ENCODE results near the gene CACNA1H.
"Not testable (repeated sequence)": the region's sequence is repeated elsewhere in the genome, so short reads cannot be mapped to it uniquely, and the experiment has no call there.

Gene CACNA1H

GRCh38 chr16:1229476-1229875 is 76.6 kb downstream of the CACNA1H start:
- DNase-seq (ENCODE audit: low read depth); H3K4me3 ChIP-seq (ENCODE audit: low read depth, low read length): not testable (repeated sequence)

GRCh38 chr16:1230084-1230470 is 77.2 kb downstream of the CACNA1H start, which contains the start of gene TPSB2:
TPSB2 (minus strand) TSS chr16:1230184; CDS start chr16:1229951, 233 bp downstream.
- DNase-seq (ENCODE audit: low read depth); H3K4me3 ChIP-seq (ENCODE audit: low read depth, low read length): not testable (repeated sequence)

GRCh38 chr16:1230471-1231212 is 77.7 kb downstream of the CACNA1H start:
- not testable (repeated sequence) for DNase-seq (ENCODE audit: low read depth); H3K4me3 ChIP-seq (ENCODE audit: low read depth, low read length)

GRCh38 chr16:1231301-1231700 is 78.4 kb downstream of the CACNA1H start:
- not testable (repeated sequence) for DNase-seq (ENCODE audit: low read depth); H3K4me3 ChIP-seq (ENCODE audit: low read depth, low read length)

- H3K4me3 ChIP-seq (ENCODE audit: low read depth, low read length); DNase-seq (ENCODE audit: low read depth): not testable (repeated sequence)
These were observed 79.3 kb downstream of the CACNA1H start for GRCh38 chr16:1232049-1232748.

GRCh38 chr16:1236659-1237058 is 83.8 kb downstream of the CACNA1H start:
- not testable (repeated sequence) for H3K4me3 ChIP-seq (ENCODE audit: low read depth, low read length); DNase-seq (ENCODE audit: low read depth)

- no peak for DNase-seq (ENCODE audit: low read depth)
- no peak for TF ChIP-seq CTCF (IDR thresholded peaks at IDR 0.05; ENCODE audit: low read depth, low read length, missing control alignments)
- H3K4me3 ChIP-seq (ENCODE audit: low read depth, low read length), result no peak overlapping the region
These were observed 85.1 kb downstream of the CACNA1H start for GRCh38 chr16:1237990-1238389.

GRCh38 chr16:1238909-1239308 is 86.0 kb downstream of the CACNA1H start:
- DNase-seq (ENCODE audit: low read depth); H3K4me3 ChIP-seq (ENCODE audit: low read depth, low read length): not testable (repeated sequence)

GRCh38 chr16:1239575-1239974 is 86.7 kb downstream of the CACNA1H start:
- not testable (repeated sequence) for H3K4me3 ChIP-seq (ENCODE audit: low read depth, low read length); DNase-seq (ENCODE audit: low read depth)

- H3K4me3 ChIP-seq (ENCODE audit: low read depth, low read length); DNase-seq (ENCODE audit: low read depth): not testable (repeated sequence)
These were observed 87.5 kb downstream of the CACNA1H start, which contains the start of gene TPSAB1 for GRCh38 chr16:1240436-1240835. TPSAB1 (plus strand) TSS chr16:1240705; CDS start chr16:1240939, 234 bp downstream.

GRCh38 chr16:1241081-1241480 is 88.2 kb downstream of the CACNA1H start:
- not testable (repeated sequence) for DNase-seq (ENCODE audit: low read depth); H3K4me3 ChIP-seq (ENCODE audit: low read depth, low read length)

GRCh38 chr16:1243363-1243762 is 90.5 kb downstream of the CACNA1H start:
- not testable (repeated sequence) for H3K4me3 ChIP-seq (ENCODE audit: low read depth, low read length); DNase-seq (ENCODE audit: low read depth)

GRCh38 chr16:1243907-1244850 is 91.3 kb downstream of the CACNA1H start:
- not testable (repeated sequence) for DNase-seq (ENCODE audit: low read depth); H3K4me3 ChIP-seq (ENCODE audit: low read depth, low read length)

Measured in GM12864 (cell line).